Natural killer cell (primary cell): ENCODE measurements around the gene MYO5A. TPM values are rescaled to one million over a fixed set of nuclear protein-coding genes. Genes with fewer than 3 reads are reported as not detected.
"Not testable (repeated sequence)": the region's sequence is repeated elsewhere in the genome, so short reads cannot be mapped to it uniquely, and the experiment has no call there.

Source experiments
- ATAC-seq, 3 donors: fragments of 150-1000 bp in 2 of 3; fragments of 200-7000 bp in 1 of 3; cut with Tn5 transposase; 1 replicate in 1 of 3; 2 replicates in 2 of 3; pipeline ENCODE4 v1.10.0; 2021; ENCODE audit warnings: mild to moderate bottlenecking in 2 of 3, moderate library complexity in 2 of 3
- DNase-seq, 2 donors: peaks; one replicate each; pipeline versions ENCODE4 v3.0.0 to v3.0.0-alpha.2; 2013 to 2021; ENCODE audit warnings: mixed read lengths in 1 of 2
- H3K27ac ChIP-seq: one replicate; pipeline ENCODE4 v1.5.1; 2013; ENCODE audit warnings: mild to moderate bottlenecking, low read length
- H3K27me3 ChIP-seq: one replicate; pipeline ENCODE4 v1.6.1; 2013; ENCODE audit warnings: low read length; ENCODE audit not compliant: control insufficient read depth, insufficient read depth
- H3K36me3 ChIP-seq: one replicate; pipeline ENCODE4 v1.6.1; 2013; ENCODE audit warnings: low read length; ENCODE audit not compliant: control insufficient read depth, insufficient read depth
- H3K4me1 ChIP-seq: one replicate; pipeline ENCODE4 v1.6.1; 2013; ENCODE audit warnings: low read length; ENCODE audit not compliant: control insufficient read depth, insufficient read depth
- H3K4me3 ChIP-seq: one replicate; pipeline ENCODE4 v1.5.1; 2013; ENCODE audit warnings: low read length
- H3K9me3 ChIP-seq: one replicate; pipeline ENCODE4 v1.6.1; 2013; ENCODE audit warnings: low read length; ENCODE audit not compliant: control insufficient read depth, insufficient read depth
- H3K27ac Mint-ChIP-seq, 2 donors: one replicate each; pipeline ENCODE4 v1.8.0; 2022; ENCODE audit warnings: mild to moderate bottlenecking in 2 of 2, mixed read lengths in 2 of 2, moderate library complexity in 1 of 2
- H3K27me3 Mint-ChIP-seq, 2 donors: one replicate each; pipeline ENCODE4 v1.8.0; 2022; ENCODE audit warnings: low read depth in 2 of 2, mixed read lengths in 2 of 2
- H3K36me3 Mint-ChIP-seq: one replicate; pipeline ENCODE4 v1.8.0; 2022; ENCODE audit warnings: mixed read lengths
- H3K4me1 Mint-ChIP-seq, 2 donors: one replicate each; pipeline ENCODE4 v1.8.0; 2022; ENCODE audit warnings: mixed read lengths in 2 of 2
- H3K4me3 Mint-ChIP-seq: one replicate; pipeline ENCODE4 v1.8.0; 2022; ENCODE audit warnings: mild to moderate bottlenecking, moderate library complexity, mixed read lengths
- H3K9me3 Mint-ChIP-seq, 2 donors: one replicate each; pipeline ENCODE4 v1.8.0; 2022; ENCODE audit warnings: mixed read lengths in 2 of 2
- WGBS: methylation state at CpG from one replicate; pipeline ENCODE4 v1.1.7; 2013; ENCODE audit warnings: missing lambda C conversion rate; ENCODE audit not compliant: insufficient coverage; 5-methylcytosine and 5-hydroxymethylcytosine counted together
- intact Hi-C: fragments of 100-400 bp; cut with micrococcal nuclease; formaldehyde crosslinking; loops from one replicate; pipeline ENCODE4 v1.14.2; 2022
- total RNA-seq, 4 donors: library from RNA; stranded (reverse); fragments of 120-200 nt in 1 of 4; gene quantifications; one replicate each; pipeline versions ENCODE4 v1.2.3 to v1.2.4, GENCODE V29; 2013 to 2022
- TF ChIP-seq, protein P1 (sequence below): fragments of 200-600 bp; IDR thresholded peaks from one replicate; pipeline ENCODE4 v1.8.0; 2022; ENCODE audit warnings: antibody characterized with exemption

Gene MYO5A
- total RNA-seq, 3 donors from 2014 or later (not counting 1 experiment from before 2014, with no cell fraction given), result 42.8 to 51.5 (median 44.4) TPM

DNA sequence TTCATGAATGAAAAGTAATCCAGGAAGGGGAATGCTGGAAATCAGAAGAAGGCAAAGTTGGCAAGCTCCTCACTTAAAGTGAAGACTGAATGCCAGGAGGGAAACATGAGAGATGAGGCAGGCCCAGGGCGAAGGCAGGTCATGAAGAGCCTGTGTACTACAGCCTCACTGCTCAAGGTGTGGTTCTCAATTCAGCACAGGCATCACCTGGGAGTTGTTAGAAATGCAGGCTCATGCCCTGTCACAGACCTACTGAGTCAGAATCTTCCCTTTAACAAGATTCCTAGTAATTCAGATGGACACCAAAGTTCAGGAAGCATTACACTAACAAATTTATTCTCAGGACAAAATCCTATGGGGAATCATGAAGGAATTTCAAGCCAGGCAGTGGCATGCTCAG, 14.2 kb downstream of the MYO5A start:
- no peak overlapping the region for H3K27ac Mint-ChIP-seq
- Histone ChIP-seq H3K4me3 (no peak overlapping the region), H3K9me3 (no peaks in the 10 kb centered on the region), H3K36me3 (no peaks in the 10 kb centered on the region), H3K4me1 (no peaks in the 10 kb centered on the region), H3K27ac (no peak overlapping the region), H3K27me3 (no peaks in the 10 kb centered on the region)
- no peaks in the 10 kb centered on the region for H3K27me3 Mint-ChIP-seq
- WGBS, result 100% methylated on average over 1 of the region's 1 CpG
- peaks cover 19 to 23% of the 10 kb centered on the region in 2 donors for H3K4me1 Mint-ChIP-seq
- intact Hi-C loops, result no loop called here
- ATAC-seq (no peak), DNase-seq (no peak)
- H3K36me3 Mint-ChIP-seq, result no peaks in the 10 kb centered on the region
- no peaks in the 10 kb centered on the region for H3K9me3 Mint-ChIP-seq
- TF ChIP-seq, protein P1, sequence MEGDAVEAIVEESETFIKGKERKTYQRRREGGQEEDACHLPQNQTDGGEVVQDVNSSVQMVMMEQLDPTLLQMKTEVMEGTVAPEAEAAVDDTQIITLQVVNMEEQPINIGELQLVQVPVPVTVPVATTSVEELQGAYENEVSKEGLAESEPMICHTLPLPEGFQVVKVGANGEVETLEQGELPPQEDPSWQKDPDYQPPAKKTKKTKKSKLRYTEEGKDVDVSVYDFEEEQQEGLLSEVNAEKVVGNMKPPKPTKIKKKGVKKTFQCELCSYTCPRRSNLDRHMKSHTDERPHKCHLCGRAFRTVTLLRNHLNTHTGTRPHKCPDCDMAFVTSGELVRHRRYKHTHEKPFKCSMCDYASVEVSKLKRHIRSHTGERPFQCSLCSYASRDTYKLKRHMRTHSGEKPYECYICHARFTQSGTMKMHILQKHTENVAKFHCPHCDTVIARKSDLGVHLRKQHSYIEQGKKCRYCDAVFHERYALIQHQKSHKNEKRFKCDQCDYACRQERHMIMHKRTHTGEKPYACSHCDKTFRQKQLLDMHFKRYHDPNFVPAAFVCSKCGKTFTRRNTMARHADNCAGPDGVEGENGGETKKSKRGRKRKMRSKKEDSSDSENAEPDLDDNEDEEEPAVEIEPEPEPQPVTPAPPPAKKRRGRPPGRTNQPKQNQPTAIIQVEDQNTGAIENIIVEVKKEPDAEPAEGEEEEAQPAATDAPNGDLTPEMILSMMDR, result no peak
- no peak overlapping the region for H3K4me3 Mint-ChIP-seq

DNA sequence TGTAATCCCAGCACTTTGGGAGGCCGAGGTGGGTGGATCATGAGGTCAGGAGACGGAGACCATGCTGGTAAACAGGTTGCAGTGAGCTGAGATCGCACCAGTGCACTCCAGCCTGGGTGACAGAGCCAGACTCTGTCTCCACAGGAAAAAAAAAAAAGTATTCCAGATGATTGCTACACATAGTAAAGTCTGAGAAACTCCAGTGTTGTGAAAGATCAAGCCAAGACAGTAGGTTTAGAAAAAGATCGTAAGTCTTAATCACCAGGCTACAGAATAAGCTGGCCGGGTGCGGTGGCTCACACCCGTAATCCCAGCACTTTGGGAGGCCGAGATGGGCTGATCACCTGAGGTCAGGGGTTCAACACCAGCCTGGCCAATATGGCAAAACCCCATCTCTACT, 15.8 kb downstream of the MYO5A start:
- H3K4me3 Mint-ChIP-seq, intact Hi-C loops, H3K4me3 ChIP-seq, H3K27me3 Mint-ChIP-seq, H3K36me3 ChIP-seq, H3K4me1 ChIP-seq, H3K9me3 ChIP-seq, H3K27me3 ChIP-seq, ATAC-seq, DNase-seq, H3K27ac Mint-ChIP-seq, H3K36me3 Mint-ChIP-seq, H3K9me3 Mint-ChIP-seq, H3K27ac ChIP-seq: not testable (repeated sequence)
- H3K4me1 Mint-ChIP-seq, result peaks cover 23 to 31% of the 10 kb centered on the region in 2 donors
- 96% methylated on average over 8 of the region's 8 CpGs for WGBS

DNA sequence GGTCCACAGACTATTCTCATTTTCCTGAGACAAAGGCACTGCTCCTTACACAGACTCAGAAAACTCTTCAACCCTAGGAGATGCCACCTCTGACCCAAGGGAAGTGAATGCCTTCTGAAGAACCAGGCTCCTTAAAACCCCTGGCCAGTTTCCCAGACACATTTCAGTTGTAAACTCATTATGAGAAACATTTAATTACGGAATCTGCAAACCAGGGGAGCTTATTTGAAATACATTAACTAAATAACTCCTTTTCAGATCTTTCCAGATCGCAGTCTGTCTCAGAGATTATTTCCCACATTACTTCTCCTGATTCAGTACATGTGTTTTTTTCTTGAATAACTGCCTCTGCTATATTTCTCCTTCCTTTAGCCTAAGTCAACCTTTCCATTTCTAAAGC, 17.6 kb downstream of the MYO5A start:
- no peaks in the 10 kb centered on the region for H3K36me3 Mint-ChIP-seq
- H3K9me3 ChIP-seq, result no peaks in the 10 kb centered on the region
- intact Hi-C loops, result no loop called here
- no peaks in the 10 kb centered on the region for H3K27me3 ChIP-seq
- no peak for ATAC-seq
- no peak for DNase-seq
- no peak overlapping the region for H3K27ac Mint-ChIP-seq
- no peaks in the 10 kb centered on the region for H3K9me3 Mint-ChIP-seq
- H3K27me3 Mint-ChIP-seq, result no peaks in the 10 kb centered on the region
- 95% methylated on average over 2 of the region's 2 CpGs for WGBS
- peaks cover 23 to 38% of the 10 kb centered on the region in 2 donors for H3K4me1 Mint-ChIP-seq
- H3K27ac ChIP-seq, result no peak overlapping the region
- H3K4me3 Mint-ChIP-seq, result no peak overlapping the region
- H3K4me1 ChIP-seq, result no peaks in the 10 kb centered on the region
- H3K4me3 ChIP-seq, result no peak overlapping the region
- TF ChIP-seq, protein P1, result no peak
- no peaks in the 10 kb centered on the region for H3K36me3 ChIP-seq

DNA sequence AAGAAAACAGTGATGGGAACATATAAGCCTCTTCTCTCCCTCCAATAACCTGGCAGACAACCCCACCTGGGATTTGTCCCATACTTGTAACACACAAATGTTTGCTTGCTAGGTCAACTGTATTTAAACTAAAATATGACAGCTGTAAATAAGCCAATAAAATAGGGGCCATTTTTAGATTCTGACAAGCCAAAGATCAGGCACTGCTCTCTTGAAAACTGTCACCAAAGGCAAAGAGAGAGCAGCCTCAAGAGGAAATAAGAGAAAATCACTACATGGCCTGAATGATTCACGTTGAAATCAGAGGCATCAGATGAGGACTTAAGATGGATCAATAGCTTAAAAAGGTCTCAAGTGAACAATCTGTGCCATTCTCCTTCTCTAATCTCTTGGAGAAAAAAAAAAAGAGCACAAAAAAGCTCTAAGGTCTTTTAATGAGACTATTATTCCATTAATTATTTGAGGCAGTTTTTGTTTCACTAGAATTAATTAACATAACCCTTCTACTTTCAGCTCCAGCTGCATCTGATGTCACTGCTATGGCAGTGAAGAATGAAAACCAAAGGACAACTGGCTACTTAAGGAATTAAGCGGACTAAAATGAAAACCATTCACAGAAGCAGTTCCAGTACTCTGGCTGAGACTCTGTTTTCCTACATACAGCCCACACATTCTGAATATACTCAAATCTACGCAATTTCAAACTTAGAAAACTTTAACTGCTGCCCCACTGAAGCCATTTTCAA, 19.0 kb downstream of the MYO5A start:
- ATAC-seq (no peak), DNase-seq (no peak)
- intact Hi-C loops, result no loop called here
- Mint-ChIP-seq H3K36me3 (no peaks in the 10 kb centered on the region), H3K4me3 (no peak overlapping the region), H3K9me3 (no peaks in the 10 kb centered on the region), H3K27ac (peak overlapping the region in 1 of 2 donors; percentile 45), H3K27me3 (no peaks in the 10 kb centered on the region), H3K4me1 (peaks cover 29 to 38% of the 10 kb centered on the region in 2 donors)
- H3K4me1 ChIP-seq, result no peaks in the 10 kb centered on the region
- H3K36me3 ChIP-seq, result no peaks in the 10 kb centered on the region
- H3K27ac ChIP-seq, result no peak overlapping the region
- H3K4me3 ChIP-seq, result no peak overlapping the region
- TF ChIP-seq, protein P1, result no peak
- H3K9me3 ChIP-seq, result no peaks in the 10 kb centered on the region
- H3K27me3 ChIP-seq, result no peaks in the 10 kb centered on the region
- 84% methylated on average over 3 of the region's 3 CpGs for WGBS
